ENCODE results near the gene ZNRF1. TPM values are rescaled to one million over a fixed set of nuclear protein-coding genes. Genes with fewer than 3 reads are reported as not detected.

Gene ZNRF1
- total RNA-seq, 2 donors from 2014 or later, result 15.3 to 19.8 TPM

DNA sequence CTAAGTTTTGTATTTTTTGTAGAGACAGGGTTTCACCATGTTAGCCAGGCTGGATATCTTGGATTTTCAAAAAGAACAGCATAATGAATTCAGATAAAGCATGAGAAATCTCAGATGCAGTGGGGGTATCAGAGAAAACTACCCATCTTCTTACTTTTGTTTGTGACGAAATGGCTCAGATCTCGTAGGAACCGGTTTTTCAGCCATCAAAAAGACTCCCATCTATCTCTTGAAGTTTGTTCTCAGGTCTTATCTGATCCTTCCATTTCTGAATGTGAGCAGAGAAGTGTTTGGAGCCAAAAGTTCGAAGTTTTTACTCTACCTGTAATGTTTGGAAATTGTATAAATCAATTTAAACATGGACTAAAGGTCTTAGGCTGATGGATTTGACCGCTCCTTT, 60.6 kb downstream of the ZNRF1 start:
- H3K27ac ChIP-seq, result no peak overlapping the region
- no peaks in the 10 kb centered on the region for H3K27me3 ChIP-seq
- H3K9me3 ChIP-seq, result no peaks in the 10 kb centered on the region
- no peak overlapping the region for H3K4me3 ChIP-seq
- no peak for DNase-seq (ENCODE audit: low spot score)
- TF ChIP-seq, protein P1, sequence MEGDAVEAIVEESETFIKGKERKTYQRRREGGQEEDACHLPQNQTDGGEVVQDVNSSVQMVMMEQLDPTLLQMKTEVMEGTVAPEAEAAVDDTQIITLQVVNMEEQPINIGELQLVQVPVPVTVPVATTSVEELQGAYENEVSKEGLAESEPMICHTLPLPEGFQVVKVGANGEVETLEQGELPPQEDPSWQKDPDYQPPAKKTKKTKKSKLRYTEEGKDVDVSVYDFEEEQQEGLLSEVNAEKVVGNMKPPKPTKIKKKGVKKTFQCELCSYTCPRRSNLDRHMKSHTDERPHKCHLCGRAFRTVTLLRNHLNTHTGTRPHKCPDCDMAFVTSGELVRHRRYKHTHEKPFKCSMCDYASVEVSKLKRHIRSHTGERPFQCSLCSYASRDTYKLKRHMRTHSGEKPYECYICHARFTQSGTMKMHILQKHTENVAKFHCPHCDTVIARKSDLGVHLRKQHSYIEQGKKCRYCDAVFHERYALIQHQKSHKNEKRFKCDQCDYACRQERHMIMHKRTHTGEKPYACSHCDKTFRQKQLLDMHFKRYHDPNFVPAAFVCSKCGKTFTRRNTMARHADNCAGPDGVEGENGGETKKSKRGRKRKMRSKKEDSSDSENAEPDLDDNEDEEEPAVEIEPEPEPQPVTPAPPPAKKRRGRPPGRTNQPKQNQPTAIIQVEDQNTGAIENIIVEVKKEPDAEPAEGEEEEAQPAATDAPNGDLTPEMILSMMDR (IDR thresholded peaks at IDR 0.05), result no peak
- H3K36me3 ChIP-seq, result no peaks in the 10 kb centered on the region
- H3K4me1 ChIP-seq, result peaks cover 0 to 30% of the 10 kb centered on the region in 2 donors

DNA sequence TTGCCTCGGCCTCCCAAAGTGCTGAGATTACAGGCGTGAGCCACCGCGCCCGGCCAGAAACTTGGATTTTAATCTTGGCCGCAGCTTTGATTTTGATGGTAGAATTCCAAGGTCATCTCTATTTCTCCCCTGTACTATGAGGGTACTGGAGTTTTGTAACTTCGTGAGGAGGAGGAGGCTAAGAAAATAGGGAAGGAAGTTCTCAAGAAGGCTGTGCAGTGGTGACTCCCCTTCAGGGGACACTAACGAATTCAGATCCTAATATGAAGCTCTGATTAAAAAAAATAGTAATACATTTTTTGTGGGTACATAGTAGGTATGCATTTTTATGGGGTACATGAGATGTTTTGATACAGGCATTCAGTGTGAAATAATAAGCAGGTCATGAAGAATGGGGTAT, 61.9 kb downstream of the ZNRF1 start:
- TF ChIP-seq, protein P1 (IDR thresholded peaks at IDR 0.05), result no peak
- H3K4me1 ChIP-seq, result peaks cover 0 to 22% of the 10 kb centered on the region in 2 donors
- no peak overlapping the region for H3K27ac ChIP-seq
- no peaks in the 10 kb centered on the region for H3K27me3 ChIP-seq
- H3K4me3 ChIP-seq, result no peak overlapping the region
- DNase-seq (ENCODE audit: low spot score), result no peak
- no peaks in the 10 kb centered on the region for H3K9me3 ChIP-seq
- no peaks in the 10 kb centered on the region for H3K36me3 ChIP-seq

DNA sequence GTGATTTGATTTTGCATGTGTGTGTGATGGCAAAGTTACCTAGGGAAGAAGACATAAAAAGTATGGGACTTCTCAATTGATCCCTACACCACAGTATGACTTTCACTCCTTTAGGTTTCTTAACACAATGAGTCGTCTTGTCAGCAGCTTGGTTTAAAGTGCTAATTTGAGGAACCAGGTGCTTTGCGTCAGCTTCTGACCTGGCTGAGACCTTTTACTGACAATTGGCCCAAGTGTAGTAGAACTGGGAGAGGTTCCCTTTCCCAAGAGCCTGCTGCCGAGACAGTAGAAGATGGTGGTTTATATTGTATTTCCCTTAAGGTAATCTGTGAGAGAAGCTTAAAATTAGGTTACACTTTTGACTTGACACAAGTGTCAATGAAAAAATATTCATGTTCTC, 62.8 kb downstream of the ZNRF1 start:
- Histone ChIP-seq H3K36me3 (no peaks in the 10 kb centered on the region), H3K4me1 (peaks cover 0 to 22% of the 10 kb centered on the region in 2 donors), H3K4me3 (no peak overlapping the region), H3K27ac (peak overlapping the region; percentile 56 to 76), H3K27me3 (no peaks in the 10 kb centered on the region), H3K9me3 (no peaks in the 10 kb centered on the region)
- DNase-seq (ENCODE audit: low spot score), result no peak
- TF ChIP-seq, protein P1 (IDR thresholded peaks at IDR 0.05), result no peak

GRCh38 chr16:75062135-75062975, 63.5 kb downstream of the ZNRF1 start:
- Histone ChIP-seq H3K4me3 (no peak overlapping the region), H3K36me3 (no peaks in the 10 kb centered on the region), H3K27ac (peak overlapping the region; percentile 56 to 76), H3K27me3 (no peaks in the 10 kb centered on the region), H3K9me3 (no peaks in the 10 kb centered on the region), H3K4me1 (peaks cover 0 to 22% of the 10 kb centered on the region in 2 donors)
- peak; percentile 79 for DNase-seq (ENCODE audit: low spot score)
- TF ChIP-seq, protein P1 (IDR thresholded peaks at IDR 0.05), result no peak

DNA sequence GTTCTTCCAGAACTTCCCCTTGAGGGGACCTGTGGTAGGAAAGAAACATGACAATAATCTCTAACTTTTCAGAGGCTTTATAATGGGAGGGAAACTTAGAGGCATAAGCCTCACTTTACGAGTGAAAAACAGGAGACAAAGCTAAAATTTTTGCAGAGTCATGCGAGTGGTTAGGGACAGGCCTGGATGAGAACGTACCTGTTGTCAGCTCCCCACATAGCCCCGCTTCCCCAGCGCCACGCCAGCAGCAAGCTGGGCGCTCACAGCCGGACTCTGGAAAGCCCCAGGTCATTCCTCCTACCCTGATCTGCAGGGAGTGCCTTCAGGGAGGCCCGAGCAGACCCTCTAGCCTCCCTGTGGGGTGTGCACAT, 64.1 kb downstream of the ZNRF1 start:
- DNase-seq (ENCODE audit: low spot score), result no peak
- no peaks in the 10 kb centered on the region for H3K27me3 ChIP-seq
- no peaks in the 10 kb centered on the region for H3K36me3 ChIP-seq
- no peak overlapping the region for H3K4me3 ChIP-seq
- TF ChIP-seq, protein P1 (IDR thresholded peaks at IDR 0.05), result no peak
- H3K27ac ChIP-seq, result peak overlapping the region; percentile 56 to 76
- H3K9me3 ChIP-seq, result no peaks in the 10 kb centered on the region
- peaks cover 0 to 22% of the 10 kb centered on the region in 2 donors for H3K4me1 ChIP-seq

Data from right atrium auricular region (tissue), 2 donors.